Myocyte (in vitro differentiated cells): Measurements from ENCODE around the gene CEP164. TPM values are rescaled to one million over a fixed set of nuclear protein-coding genes. Genes with fewer than 3 reads are reported as not detected.
"Not testable (repeated sequence)": the region's sequence is repeated elsewhere in the genome, so short reads cannot be mapped to it uniquely, and the experiment has no call there.

Experiments used
- DNase-seq: peaks from one replicate; pipeline ENCODE4 v3.0.0-alpha.2; 2012; ENCODE audit warnings: low read depth
- total RNA-seq: library from RNA; depleted of rRNA; stranded (reverse); fragments of >200 nt; gene quantifications from 2 replicates; pipeline ENCODE4 v1.2.3, GENCODE V29; 2014

Gene CEP164
- total RNA-seq, 1 donor from 2014 or later = 20.8 TPM

- no peak for DNase-seq
Measured at GRCh38 chr11:117303646-117304315, 23.9 kb upstream of the CEP164 start.

- DNase-seq = no peak
Measured at GRCh38 chr11:117305145-117305544, 22.5 kb upstream of the CEP164 start.

- no peak for DNase-seq
Measured at GRCh38 chr11:117309310-117309709, 18.3 kb upstream of the CEP164 start.

GRCh38 chr11:117313091-117313490 is 14.6 kb upstream of the CEP164 start:
- no peak for DNase-seq

- DNase-seq = no peak
Measured at GRCh38 chr11:117313828-117314768, 13.6 kb upstream of the CEP164 start.

DNA sequence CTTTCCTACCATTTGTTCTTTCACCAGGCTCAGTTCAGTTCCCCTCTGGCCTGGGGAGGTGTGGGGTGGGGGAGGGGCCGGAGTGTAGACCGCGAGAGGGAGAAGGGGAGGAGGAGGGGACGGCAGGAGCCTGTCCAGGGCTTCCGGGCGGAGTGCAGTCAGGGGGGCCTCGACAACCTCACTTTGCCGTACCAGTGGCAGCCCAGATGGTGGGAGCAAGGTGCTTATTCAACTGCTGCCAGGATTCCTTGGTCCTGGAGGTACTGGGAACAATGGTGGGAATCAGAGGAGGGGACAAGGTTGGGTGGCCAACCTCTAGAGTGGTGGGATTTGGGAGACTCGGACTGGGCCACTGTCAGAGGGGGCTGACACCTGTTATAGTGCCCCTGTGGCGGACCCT is 12.8 kb upstream of the CEP164 start:
- peak; percentile 9 for DNase-seq

DNA sequence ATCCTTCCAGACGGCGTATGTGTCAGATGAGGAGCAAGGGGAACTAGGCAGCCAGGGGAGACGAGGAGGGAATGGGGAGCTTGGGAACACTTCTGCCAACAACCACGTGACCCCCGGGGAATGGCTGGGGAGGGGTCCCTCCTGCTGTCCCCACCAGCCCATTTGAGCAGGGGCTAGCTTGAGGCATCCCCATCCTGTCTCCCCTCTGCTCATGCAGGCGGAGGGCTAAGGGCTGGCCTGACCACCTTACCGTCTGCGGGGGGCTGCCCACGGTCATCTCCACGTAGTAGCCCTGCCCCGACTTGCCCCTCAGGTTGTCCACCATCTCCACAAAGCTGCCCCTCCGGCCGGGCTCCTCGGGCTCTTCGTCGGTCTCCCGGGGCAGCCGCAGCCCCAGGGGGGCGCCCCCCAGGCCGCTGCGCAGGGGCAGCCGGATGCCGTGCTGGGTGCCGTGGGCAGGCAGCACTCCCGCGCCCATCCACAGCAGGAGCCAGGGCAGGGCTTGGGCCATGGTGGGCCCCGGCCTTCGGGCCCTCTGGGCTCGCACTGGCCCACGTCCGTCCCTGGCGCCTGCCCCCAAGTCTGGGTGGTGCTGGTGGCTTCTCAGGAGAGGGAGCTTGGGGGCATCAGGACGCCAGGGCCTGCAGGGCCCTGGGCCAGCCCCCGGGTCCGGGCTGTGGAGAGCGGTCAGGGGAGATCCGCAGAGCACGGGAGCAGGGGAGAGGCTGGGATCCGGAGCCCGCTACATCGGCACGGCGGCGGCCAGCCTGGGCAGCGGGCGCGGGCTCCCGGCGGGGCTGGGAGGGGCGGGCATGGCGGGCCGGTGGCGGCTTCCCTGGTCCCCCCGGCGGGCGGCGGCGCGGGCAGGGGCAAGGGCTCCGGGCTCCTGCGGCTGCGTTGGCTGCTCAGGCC is 12.1 kb upstream of the CEP164 start:
- DNase-seq = no peak

- DNase-seq = peak; percentile 93
Measured at GRCh38 chr11:117316197-117316961, 11.3 kb upstream of the CEP164 start, which contains the start of gene BACE1. Gene BACE1 (minus strand): TSS chr11:117316256. CDS start chr11:117315795, 461 bp downstream.

GRCh38 chr11:117318738-117319137 is 8.9 kb upstream of the CEP164 start:
- no peak for DNase-seq

DNA sequence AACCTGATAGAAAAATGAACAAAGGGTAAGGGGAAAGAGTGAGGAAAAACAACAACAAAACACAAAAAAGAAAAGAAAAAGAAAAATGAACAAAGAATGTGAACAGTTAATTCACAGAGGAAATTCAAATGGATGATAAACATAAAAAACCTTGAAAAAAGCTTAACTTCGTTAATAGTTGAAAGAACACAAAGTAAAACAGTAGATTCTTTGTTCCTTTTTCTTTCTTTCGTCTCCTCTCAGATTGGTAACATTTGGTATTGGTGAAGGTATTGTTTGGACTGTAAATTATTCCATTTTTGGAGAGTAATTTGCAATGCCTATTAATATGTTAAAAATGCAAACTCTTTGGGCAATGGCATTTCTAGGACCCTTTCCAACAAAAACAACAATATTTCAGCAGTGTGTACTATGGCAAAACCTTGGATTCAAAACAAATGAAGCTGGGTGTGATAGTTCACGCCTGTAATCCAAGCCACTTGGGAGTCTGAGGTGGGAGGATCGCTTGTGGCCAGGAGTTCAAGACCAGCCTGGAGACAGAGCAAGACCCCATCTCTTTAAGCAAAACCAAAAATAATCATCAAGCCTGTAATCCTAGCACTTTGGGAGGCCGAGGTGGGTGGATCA is 8.3 kb upstream of the CEP164 start:
- peak; percentile 15 for DNase-seq

DNA sequence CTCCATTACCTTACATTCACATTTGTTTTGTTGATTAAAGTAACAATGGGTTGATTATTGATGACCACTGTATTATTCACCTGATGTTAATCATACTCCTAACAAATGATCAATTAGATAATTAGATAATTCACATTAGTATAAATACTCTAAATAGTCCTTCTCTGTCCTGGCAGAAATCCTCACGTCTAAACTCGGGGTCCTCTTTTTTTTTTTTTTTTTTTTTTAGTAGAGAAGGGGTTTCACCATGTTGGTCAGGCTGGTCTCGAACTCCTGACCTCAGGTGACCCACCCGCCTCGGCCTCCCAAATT is 443 bp upstream of the CEP164 start:
- not testable (repeated sequence) for DNase-seq

- DNase-seq = peak; percentile 42
Measured at GRCh38 chr11:117328375-117329010, 839 bp downstream of the CEP164 start.

DNA sequence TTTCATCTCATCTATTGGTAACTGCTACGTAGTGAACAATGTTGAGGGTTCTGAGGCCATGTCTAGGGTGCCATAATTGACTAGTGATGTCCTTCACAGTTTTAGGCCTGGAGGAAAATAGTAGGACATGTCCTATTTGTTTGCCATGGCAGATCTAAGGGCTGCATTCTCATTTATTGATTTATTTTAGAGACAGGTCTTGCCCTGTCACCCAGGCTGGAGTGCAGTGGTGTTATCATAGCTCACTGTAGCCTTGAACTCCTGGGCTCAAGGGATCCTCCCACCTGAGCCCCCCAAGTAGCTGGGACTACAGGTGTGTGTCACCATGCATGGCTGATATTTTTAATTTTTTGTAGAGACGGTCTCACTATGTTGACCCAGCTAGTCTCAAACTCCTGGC is 5.2 kb downstream of the CEP164 start:
- DNase-seq = no peak

- DNase-seq = peak; percentile 47
Measured at GRCh38 chr11:117333917-117334316, 6.3 kb downstream of the CEP164 start.

GRCh38 chr11:117334896-117335295 is 7.2 kb downstream of the CEP164 start:
- no peak for DNase-seq

- no peak for DNase-seq
Measured at GRCh38 chr11:117335399-117335798, 7.7 kb downstream of the CEP164 start.

GRCh38 chr11:117337076-117337475 is 9.4 kb downstream of the CEP164 start:
- DNase-seq = no peak

DNA sequence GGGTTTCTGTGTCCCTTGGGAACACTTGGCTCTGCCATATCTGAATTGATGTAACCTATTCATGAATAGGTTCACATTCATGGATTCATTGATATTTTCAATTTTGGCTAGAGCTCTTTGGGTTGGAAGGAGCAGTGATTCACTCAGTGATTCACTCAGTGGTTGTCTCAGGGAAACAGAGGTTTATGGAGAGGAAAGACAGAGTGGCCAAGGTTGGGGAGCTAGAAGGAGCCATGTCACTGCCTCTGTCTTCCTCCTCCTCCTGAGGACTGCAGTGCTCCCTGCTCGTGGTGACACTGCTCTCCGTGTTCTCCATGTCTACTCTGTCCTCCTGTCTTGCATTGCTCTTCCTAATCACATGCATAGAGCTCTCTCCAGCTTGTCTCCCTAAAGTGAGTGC is 17.4 kb downstream of the CEP164 start:
- DNase-seq = no peak

DNA sequence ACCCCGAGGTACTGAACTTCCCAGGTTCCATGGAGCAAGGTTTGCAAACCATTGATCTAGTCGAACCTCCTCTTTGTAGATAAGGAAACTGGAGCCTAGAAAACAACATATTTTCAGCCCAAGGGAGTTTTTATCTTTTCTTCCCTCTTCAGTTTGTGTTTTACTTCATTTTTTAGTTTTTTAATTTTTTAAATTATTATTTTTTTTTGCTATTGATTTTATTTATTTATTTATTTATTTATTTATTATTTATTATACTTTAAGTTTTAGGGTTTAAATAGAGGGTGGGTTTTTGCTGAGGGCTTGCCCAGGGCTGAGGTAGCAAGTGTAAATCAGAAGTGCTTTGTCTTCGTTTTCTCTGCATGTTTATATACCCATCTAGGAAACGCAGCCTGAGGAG is 26.9 kb downstream of the CEP164 start:
- no peak for DNase-seq
